ENCODE data around the gene CDH13.

Gene CDH13

DNA sequence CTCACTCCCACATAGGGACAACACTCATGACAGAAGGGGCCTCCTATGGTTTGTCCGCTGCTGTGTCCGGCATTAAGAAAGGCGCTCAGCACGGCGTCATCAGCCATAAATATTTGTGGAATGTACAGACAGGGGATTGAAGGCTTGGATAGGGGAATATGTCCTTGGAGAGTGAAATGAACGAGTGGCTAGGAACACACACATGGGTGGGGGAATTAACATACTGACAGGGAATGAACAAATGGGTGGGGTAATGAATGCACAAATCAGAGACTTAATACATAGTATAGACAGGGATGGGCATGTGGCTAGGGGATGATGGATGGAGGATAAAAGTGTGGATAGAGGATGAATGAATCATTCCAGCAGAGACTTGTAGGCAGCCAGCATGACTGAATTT, 1027.0 kb downstream of the CDH13 start:
- no peak for DNase-seq

DNA sequence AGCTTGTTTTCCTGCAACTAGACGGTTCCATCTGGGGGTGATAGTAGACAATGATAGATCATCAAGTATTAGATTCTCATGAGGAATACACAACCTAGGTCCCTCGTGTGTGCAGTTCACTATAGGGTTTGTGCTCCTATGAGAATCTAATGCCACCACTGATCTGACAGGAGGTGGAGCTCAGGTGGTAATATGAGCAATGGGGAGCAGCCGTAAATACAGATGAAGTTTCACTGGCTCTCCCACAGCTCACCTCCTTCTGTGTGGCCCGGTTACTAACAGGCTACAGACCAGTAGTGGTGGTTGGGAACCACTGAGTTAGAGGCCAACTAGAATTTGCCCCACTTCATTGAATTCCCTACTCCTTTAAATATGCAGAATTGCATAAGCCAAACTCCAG, 1033.5 kb downstream of the CDH13 start:
- DNase-seq, result no peak

DNA sequence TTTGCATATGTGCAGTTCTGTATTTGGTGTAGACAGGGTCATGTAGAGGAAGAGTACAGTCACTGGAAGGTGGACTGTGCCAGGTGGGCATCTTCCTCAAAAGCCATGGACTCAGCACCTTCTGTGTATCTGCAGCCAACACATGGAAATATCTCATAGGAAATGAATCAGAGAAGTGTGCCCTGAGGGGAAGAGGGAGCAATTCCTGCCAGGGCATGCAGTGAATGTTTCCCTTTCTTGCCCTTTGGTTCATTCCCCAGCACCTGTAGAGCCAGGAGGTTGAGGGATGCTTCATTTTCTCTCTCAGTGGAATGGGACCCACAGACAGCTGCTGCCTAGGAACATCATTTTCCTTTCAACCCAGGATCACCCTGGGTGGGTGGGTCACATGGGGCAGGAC, 1034.9 kb downstream of the CDH13 start:
- DNase-seq, result no peak

DNA sequence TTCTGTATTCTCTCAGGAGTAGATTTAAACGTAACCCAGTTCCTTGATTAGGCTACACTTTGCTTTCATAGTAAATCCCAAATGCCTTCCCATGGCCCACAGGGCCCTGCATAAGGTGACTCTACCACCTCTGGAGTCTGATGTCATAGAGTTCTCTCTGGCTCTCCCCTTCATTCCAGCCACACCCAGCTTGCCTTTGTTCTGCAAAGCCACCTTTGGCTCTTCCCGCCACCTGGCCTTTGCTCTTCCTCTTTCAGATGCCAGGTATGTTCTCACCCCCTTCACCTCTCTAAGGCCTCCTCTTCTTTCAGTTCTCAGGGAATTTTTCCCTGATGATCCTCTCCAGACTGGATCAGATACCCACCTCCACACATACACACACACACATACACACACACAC, 1039.7 kb downstream of the CDH13 start:
- no peak for DNase-seq

DNA sequence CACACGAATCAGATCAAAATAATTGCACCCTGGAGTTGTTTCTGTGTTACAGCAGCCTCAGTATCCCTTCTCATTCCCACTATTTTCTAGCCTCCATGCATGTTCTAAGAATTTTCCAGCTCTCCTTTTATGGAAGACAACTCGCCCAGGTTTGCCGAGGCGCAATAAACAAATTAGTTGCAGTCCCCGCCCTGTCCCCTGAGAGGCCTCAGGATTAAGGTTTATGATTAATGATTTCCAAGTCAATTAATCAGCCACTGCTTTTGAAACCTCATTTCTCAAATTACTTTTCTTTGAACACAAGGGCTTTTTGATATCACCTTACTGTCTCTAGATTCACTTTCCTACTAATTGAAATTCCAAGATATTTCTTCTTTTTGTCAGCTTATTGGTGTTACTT, 1042.7 kb downstream of the CDH13 start:
- no peak for DNase-seq

DNA sequence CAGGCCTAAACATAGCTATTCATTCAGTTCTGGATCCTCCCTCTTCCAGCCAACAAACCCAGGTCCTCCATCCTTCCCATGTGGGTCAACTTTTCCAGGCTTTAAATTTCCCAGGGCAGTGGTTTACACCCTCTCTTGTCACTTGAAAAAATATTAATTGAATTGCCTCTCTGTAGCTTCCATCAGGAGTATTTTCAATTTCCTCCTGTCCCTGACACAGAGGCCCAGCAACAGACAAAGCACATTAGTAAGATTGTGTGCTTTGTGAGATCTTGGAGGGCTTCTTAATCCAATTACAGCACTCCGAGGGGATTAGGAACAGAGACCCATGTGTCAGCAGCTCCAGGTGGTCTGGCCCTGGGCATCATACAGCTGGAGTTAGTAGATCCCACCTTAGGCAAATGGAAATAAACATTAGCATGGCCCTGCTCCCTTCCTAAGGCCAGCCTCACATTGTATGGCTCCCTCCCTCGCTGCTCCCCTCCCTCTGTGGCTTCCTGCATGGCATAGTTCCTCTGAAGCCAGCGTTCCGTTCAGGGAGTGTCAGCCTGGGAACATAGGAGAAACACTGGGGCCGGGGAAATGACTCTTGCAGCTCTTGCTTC, 1048.3 kb downstream of the CDH13 start:
- DNase-seq, result no peak

DNA sequence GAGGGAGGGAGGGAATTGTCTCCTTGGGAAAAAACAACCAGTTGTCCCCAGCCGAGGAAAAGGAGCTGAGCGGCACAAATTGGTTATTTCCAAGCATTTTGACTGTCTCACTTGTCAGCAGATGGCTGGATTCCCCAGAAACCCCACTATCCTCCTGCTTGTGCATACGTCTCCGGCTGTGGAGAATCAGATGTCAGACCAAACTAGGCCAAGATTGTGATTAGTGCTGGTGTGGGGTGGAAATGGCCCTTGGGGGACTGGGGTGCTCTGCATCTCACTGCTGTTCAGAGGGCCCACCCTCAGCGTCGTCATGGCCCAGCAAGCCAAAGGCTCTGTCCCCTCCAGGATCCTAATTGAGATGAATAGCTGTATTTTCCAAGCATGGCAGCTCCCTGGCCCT, 1049.3 kb downstream of the CDH13 start:
- DNase-seq, result no peak

DNA sequence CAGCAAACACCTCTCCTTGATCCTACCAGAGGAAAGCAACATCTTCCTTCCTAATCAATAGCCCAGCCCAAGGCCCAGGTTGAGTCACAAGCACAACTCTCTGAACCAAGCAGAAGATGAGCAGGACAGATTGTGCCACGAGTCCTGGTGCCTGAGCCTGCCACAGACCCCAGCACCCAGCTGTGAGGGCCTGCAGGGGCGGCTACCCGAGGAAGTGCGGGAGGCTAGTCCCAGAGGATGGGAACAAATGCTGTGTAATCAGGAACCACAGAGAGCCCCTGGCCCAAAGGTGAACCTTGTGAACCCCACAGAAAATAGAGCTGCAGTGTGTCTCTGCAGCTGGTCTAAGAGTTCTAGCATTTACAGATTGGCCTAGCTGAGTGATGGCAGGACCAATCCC, 1054.2 kb downstream of the CDH13 start:
- no peak for DNase-seq

DNA sequence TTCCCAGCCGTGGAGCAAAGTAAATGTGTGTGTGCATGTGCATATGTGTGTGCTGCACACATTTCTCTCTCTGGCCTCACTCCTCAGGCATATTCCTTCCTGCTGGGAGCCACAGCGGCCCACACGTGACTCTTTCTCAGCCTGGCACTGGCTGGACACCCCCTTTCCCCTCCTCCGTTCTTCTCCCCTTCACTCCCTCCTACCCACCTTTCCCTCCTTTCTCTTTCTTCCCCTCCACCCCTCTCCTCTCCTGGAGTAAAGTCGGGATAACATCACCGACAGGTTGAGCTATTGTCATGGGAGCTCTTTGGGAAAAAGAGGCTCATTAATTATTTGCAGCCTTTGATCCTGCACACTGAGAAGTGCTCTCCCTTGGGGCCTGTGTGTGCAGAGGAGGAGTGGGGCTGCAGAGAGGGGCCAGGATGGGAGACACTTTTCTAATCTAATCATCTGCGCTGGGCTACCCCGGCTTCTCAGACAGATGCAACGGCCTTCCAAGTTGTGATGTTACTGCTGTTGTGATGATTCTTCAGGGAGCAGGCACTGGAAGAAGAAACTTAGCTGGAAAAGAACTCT, 1054.7 kb downstream of the CDH13 start:
- DNase-seq, result no peak

DNA sequence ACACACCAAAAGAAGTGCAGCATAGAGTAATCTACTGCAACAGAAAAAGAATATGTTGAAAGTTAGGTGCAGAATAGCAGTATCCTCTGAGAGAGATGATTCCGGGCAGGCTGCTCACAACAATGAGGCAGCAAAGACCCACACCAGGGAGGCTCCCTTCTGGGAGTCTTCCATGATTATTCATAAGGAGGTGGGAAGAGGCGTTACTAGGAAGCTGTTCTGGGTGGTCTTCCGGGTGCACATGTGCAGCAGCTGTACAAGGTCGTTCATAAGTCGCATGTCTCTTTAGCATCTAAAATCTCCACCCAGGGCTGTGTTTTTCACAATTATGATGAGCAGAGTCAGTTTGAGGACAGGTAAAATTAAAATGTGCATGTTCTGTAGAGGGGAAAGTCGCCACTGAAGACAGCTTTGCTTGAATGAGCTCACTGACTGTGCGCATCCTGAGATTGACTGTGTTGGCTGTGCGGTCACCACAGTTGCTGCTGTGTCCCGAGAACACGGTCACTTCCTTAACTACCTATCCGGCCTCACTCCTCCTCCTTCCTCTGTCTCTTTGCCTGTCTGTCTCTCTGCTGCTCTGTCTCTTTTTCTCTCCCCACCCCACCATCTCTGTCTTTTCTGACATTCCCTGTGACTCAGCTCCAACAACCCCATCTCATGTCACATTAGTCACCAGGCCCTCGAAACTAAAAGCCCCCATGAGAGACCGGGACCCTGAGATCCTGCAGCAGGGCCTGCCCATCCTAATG, 1055.5 kb downstream of the CDH13 start:
- no peak for DNase-seq

DNA sequence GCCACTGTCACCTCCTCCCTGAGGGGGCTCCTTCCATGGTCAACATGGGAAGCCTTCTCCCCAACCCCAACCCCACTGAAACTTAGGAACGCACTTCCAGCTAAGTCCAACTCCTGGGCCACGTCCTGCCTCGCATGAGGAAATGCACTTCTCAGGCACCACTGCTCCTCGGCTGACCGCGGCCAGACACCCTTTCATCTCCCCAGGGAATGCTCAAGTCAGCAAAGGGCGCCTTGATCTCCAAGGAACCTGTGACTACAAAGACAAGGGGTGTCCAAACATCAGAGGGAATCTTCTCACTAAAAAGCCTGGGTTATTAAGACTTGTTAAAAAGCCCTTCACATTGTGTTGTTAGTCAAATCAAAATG, 1056.1 kb downstream of the CDH13 start:
- no peak for DNase-seq

DNA sequence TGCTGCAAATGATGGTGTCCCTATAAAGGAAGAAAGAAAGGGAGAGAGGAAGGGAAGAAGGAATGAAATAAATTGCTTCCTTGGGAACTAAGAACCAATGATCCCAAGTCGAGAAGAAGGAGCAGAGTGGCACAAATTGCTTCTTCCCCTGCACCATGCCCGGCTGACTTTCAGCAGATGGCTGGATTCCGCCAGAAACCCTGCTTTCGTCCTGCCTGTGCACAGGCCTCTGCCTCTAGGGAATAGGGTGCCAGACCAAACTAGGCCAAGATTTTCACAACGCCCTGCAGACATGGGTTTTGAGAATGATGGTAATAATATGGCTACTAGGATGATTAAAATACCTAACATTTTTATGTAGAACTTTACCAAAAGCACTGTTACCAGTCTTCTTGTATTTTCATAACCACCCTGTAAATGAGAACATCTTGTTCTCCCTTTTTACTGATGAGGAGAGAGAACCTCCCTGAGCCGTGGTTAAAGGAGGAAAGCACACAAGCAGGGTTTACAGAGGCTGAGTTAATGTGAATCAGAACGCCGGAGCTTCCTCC, 1058.9 kb downstream of the CDH13 start:
- no peak for DNase-seq

DNA sequence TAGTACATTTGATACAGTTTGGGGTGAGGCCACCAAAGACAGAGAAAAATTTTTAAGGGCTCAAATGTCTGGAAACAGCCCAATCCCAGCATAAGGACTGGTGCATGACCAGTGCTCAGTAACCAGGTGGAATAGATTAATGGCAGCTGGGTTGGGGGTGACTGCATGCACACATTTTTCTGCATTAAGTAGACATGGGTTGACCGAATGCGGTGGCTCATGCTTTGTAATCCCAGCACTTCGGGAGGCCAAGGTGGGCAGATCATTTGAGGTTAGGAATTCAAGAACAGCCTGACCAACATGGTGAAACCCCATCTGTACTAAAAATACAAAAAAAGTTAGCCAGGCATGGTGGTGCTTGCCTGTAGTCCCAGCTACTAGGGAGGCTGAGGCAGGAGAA, 1060.0 kb downstream of the CDH13 start:
- no peak for DNase-seq

DNA sequence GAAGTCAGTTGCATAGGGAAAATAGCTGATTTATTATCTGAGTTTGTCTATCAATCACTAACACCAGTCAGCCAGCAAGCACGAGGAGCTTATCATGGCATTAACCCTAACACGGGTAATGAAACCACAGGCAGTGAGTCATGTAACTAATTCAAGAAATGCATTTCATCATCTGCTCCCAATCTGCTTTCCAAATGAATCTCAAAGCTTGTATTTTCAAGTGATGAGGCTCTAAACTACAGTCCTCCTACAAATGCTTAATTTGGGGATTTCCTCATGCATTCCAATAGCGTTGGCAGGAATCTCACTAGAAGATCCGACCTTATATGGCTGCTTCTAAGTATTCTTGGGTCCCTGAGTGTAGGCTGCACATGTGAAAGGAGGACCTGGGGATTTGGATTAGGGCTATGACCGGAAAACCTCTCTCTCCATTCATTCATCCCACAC, 1062.6 kb downstream of the CDH13 start:
- DNase-seq, result no peak

DNA sequence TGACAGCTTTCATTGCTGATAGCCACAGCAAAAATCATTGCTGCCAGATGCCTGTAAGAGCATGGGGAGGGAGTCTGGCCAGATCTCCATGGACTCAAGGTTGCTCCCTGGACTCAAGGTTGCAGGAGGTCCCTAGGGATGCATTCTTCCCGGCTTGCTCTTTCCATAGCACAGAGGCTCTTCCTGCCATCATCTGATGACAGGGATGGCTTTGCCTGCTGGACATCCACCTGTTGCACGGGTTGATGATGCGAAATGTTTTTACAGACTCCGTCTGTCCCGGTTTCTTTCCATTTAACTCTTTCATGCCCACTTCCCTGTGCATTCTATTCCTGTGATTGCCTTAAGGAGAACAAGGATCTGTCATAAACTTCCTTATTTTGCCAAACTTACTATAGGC, 1065.5 kb downstream of the CDH13 start:
- DNase-seq, result no peak

DNA sequence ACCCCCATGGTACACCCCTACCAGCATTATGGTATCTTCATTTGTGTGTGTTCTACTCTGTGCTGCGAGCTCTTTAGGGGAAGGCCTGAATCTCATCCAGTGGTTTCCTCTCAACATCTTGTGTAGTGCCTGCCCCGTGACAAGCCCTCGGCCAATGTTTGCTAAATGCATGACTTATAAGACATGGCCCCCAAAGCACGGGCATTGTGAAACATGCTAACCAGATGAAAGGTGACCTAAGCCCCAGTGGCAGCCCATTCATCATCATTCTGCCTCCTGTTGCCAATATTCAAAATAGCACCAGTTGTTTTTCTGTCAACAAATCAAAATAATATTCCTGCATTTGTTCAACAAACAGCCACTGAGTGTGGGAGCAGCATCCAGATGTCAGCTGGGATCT, 1072.2 kb downstream of the CDH13 start:
- no peak for DNase-seq

DNA sequence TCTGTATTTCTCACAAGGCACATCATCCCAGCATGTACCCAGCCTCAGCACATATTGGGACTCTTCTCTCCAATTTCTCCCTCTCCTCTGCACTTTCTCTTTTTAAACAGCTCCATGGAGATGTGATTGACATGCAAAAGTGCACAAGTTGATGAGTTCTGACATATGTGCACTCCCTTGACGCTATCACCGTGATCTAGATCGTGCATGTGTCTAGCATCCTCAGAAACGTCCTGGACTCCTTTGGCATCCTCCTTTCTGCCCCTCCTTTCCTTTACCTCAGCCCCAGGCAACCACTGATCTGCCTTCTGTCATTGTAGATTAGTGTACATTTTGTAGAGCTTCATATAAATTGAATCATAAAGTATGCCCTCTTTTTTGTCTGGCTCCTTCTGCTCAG, 1073.0 kb downstream of the CDH13 start:
- DNase-seq, result no peak

DNA sequence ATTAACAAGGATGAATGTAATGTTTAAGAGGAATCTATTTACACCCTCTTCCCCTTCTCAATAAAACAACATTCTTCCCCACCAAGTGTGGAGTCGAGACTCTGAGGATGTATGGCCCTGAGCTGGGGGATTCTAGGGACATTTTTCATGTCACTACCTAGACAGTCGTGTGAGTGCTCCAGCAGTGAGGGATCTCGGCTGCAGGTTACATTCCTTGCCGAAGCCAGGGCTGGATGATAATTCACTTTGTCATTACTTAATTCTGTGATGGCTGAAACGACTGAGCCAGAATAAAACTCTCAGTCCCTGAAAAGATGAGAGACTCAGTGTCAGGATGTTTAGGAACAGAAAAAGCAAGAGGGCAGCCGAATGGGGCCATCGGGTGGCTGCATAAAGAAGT, 1074.1 kb downstream of the CDH13 start:
- no peak for DNase-seq

DNA sequence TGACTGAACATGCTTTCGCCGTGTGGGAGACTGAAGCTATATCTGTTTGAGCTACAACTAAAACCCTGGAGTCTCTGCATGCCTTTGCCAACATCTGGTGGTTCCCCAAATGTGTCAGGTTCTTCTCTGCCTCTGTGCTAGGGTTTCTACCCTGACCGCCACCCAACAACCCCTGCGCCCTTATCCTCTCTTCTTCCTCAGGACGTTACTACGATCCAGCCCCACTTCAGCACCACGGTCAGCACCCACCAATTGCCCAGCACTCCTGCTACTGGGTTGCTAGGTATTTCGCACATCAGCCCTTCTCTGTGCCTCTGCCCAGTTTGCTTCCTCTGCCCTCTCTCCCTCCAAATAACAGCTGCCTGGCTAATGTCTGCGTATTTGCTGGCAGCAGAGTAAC, 1074.7 kb downstream of the CDH13 start:
- DNase-seq, result no peak

DNA sequence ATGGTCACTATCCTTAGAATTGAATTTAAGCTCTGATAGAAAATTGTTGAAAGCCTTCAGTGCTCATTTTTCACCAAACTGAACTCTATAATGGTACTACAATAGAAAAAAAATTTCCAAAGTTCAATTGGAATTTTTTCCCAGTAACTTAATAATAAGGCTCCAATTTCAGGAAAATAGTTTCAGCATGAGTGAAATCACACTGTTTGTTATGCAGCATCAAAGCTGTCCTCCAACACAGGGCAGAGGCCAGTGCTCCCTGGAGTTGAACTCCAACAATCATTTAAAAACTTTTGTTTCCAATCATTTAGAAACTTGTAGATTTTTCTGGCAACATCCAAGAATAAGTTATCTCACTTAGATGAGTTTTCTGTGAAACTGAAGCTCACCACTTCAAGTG, 1077.9 kb downstream of the CDH13 start:
- no peak for DNase-seq

DNA sequence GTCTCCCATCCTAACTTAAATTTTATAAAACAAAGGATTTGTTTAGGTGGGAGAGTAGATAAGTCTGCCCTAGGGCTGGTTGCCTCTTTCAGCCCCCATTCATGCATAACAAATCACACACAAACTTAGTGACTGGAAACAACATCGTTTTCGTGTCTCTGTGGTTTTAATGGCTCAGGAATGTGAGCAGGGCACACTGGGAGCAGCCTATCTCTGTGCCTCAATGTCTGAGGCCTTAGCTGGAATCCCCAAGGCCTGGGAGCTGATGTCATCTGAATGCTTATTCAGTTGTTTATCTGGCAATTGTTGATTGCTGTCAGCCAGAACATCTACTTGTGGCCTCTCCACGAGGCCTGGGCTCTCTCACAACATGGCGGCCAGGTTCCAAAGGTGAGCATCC, 1079.1 kb downstream of the CDH13 start:
- no peak for DNase-seq

DNA sequence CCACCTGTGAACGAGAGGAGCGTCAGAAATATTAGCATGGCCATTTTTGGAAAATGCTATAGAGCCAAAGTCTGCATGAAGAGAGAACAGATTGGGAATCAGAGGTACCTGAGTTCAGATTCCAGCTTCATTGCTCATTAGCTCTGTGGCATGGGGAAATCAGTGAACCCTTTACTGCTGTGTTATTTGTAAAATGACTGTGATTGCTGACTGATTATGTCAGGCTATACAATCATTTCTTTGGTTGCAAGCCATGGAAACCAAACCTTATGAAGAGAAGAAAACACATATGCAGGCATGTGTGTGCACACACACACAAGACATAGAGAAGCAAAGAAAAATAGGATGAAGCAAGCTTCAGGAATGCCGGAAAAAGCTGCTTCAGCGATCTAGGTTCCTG, 1079.6 kb downstream of the CDH13 start:
- no peak for DNase-seq

DNA sequence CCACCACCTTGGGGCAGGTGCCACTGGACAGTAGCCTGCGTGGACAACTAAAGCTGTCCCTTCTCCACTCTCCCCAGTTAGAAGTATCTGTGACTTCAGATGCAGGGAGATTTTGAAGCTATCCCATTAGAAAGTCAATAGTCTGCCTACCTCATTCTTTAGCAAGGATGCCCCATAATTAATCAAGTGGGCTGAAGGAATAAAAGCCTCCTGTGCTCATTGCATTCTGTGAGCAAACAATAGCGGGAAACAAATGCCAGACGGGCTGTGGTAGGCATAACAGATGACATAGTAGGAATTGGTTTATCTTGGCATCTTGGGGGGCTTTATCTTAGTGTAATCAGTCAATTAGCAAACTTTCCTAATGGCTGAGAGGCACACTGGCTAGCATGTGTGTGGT, 1084.3 kb downstream of the CDH13 start:
- DNase-seq, result no peak

DNA sequence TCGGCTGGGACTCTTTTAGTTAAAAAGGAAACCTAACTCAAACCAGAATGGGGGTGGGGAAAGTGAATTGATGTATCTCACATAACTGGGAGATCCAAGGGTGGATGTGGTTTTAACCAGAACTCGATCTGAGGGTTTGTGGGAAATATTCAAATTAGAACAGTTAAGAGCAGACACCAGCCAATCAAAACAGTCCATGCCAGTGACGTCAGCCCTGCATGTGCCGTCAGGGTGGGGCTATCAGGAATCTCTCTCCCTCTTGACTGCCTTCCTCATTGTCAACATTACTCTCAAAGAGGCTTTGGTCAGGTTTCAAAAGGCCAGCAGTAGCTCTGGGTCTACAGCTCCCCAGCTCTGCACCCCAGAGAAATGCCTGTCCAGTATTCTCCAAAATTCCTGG, 1086.8 kb downstream of the CDH13 start:
- no peak for DNase-seq

DNA sequence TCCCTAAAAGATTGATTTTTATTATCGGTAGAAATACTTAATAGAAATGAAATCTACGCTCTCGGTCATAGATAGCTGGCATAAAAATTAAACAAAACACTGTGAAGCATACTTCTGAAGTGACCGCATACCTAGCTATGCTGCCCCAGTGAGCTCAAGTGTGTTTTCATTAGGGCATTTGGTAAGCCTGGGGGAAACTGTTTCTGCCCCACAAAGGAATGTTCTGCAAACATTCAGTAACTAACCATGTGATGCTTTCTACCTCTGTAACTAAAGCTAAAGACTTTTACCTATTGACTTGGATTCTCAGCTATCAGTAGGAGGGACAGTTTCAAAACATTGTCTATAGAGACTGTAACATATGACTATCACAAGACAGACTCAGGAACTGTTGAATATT, 1087.5 kb downstream of the CDH13 start:
- no peak for DNase-seq
